HG03280 (cell line): ENCODE measurements around the gene ECE1.
A peak's percentile ranks its signal among the peaks of the same experiment; 100 is the strongest.
"Not testable (repeated sequence)": the region's sequence is repeated elsewhere in the genome, so short reads cannot be mapped to it uniquely, and the experiment has no call there.

Source experiments
- ATAC-seq: cut with Tn5 transposase; IDR thresholded peaks from one replicate; pipeline ENCODE4 v1.9.1; 2021; ENCODE audit warnings: mild to moderate bottlenecking, moderate library complexity; ENCODE audit not compliant: unreplicated experiment

ECE1 gene

GRCh38 chr1:21292984-21293536 is 2.8 kb upstream of the ECE1 start:
- ATAC-seq = peak; percentile 18

- no peak for ATAC-seq
These were observed 2.3 kb upstream of the ECE1 start for GRCh38 chr1:21292503-21292983.

GRCh38 chr1:21291964-21292363 is 1.7 kb upstream of the ECE1 start:
- no peak for ATAC-seq

- ATAC-seq = no peak
These were observed 921 bp upstream of the ECE1 start for GRCh38 chr1:21291184-21291583.

- ATAC-seq = no peak
These were observed 282 bp upstream of the ECE1 start for GRCh38 chr1:21290546-21290944.

- no peak for ATAC-seq
These were observed 1.1 kb downstream of the ECE1 start for GRCh38 chr1:21289127-21289526.

- no peak for ATAC-seq
These were observed 2.3 kb downstream of the ECE1 start for GRCh38 chr1:21287905-21288514.

GRCh38 chr1:21285386-21285785 is 4.9 kb downstream of the ECE1 start:
- ATAC-seq = not testable (repeated sequence)

GRCh38 chr1:21285055-21285372 is 5.2 kb downstream of the ECE1 start:
- no peak for ATAC-seq

GRCh38 chr1:21284206-21285054 is 5.8 kb downstream of the ECE1 start:
- no peak for ATAC-seq

GRCh38 chr1:21283524-21283923 is 6.7 kb downstream of the ECE1 start:
- no peak for ATAC-seq

- ATAC-seq = not testable (repeated sequence)
These were observed 8.2 kb downstream of the ECE1 start for GRCh38 chr1:21282020-21282419.

- ATAC-seq = no peak
These were observed 9.8 kb downstream of the ECE1 start for GRCh38 chr1:21280482-21280881.

GRCh38 chr1:21280011-21280471 is 10.2 kb downstream of the ECE1 start:
- no peak for ATAC-seq

- ATAC-seq = no peak
These were observed 11.1 kb downstream of the ECE1 start for GRCh38 chr1:21278860-21279845.

GRCh38 chr1:21278208-21278859 is 11.9 kb downstream of the ECE1 start:
- ATAC-seq = no peak

- ATAC-seq = no peak
These were observed 13.1 kb downstream of the ECE1 start for GRCh38 chr1:21277180-21277579.

GRCh38 chr1:21272540-21272939 is 17.7 kb downstream of the ECE1 start:
- no peak for ATAC-seq

GRCh38 chr1:21271550-21271949 is 18.7 kb downstream of the ECE1 start:
- ATAC-seq = no peak

- no peak for ATAC-seq
These were observed 20.1 kb downstream of the ECE1 start for GRCh38 chr1:21270086-21270689.
